Stimulated activated CD4-positive, alpha-beta T cell treated with anti-CD3 and anti-CD28 coated beads, Interleukin-12 subunit alpha, Interleukin-12 subunit beta, amount 100 ng/mL, for 24 hours (primary cell): Measurements from ENCODE around the gene KRT12.
"Not testable (repeated sequence)": the region's sequence is repeated elsewhere in the genome, so short reads cannot be mapped to it uniquely, and the experiment has no call there.

Experiments
- DNase-seq, 2 experiments: peaks; one replicate each; pipeline ENCODE4 v3.0.0-alpha.2; 2020; ENCODE audit warnings: low read depth in 2 of 2

Gene KRT12

DNA sequence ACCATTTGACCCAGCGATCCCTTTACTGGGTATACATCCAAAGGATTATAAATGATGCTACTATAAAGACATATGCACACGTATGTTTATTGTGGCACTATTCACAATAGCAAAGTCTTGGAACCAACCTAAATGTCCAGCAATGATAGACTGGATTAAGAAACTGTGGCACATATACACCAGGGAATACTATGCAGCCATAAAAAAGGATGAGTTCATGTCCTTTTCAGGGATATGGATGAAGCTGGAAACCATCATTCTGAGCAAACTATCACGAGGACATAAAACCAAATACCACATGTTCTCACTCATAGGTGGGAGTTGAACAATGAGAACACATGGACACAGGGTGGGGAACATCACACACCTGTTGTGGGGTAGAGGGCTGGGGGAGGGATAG is 52.4 kb downstream of the KRT12 start:
- DNase-seq: not testable (repeated sequence)

GRCh38 chr17:40813804-40814203 is 53.2 kb downstream of the KRT12 start:
- DNase-seq: no peak

DNA sequence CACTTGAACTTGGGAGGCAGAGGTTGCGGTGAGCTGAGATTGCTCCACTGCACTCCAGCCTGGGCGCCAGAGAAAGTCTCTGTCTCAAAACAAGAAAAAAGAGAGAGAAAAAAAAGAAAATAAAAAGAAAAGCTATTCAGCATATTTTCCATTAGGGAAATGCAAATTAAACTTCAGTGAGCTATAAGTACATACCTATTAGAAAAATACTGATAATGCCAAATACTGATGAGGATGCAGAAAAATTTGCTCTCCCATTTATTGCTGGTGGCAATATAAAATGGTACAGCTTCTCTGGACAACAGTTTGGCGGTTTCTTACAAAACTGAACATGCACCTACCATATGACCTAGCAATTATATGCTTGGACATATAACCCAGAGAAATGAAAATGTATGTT is 54.4 kb downstream of the KRT12 start:
- DNase-seq: no peak
